OCI-LY1 (cell line): Measurements from ENCODE around the gene SERINC3.

ENCODE experiments used
- CTCF ChIP-seq: fragments of 200-600 bp; sonication (generic), shearing (Covaris generic); IDR thresholded peaks from 2 replicates; pipeline ENCODE4 v1.5.1; 2017; ENCODE audit warnings: mild to moderate bottlenecking, antibody characterized with exemption, low read length, moderate library complexity, mixed read lengths
- EZH2 ChIP-seq: fragments of 200-600 bp; sonication (generic), shearing (Covaris generic); IDR thresholded peaks from 2 replicates; pipeline ENCODE4 v1.8.0; 2017; ENCODE audit warnings: borderline replicate concordance, mixed run types, mild to moderate bottlenecking, antibody characterized with exemption, low read length, moderate library complexity, mixed read lengths

- TF ChIP-seq CTCF (no peak), EZH2 (no peak)
Observed at GRCh38 chr20:44489931-44490330, 31.9 kb downstream of the SERINC3 start.
